Stimulated activated CD8-positive, alpha-beta memory T cell treated with anti-CD3 and anti-CD28 coated beads, Interleukin-7, amount 100 ng/mL, for 4 hours (primary cell): ENCODE results near the gene IMMP2L.
"Not testable (repeated sequence)": the region's sequence is repeated elsewhere in the genome, so short reads cannot be mapped to it uniquely, and the experiment has no call there.

ENCODE experiments used
- DNase-seq, 2 donors: peaks; one replicate each; pipeline ENCODE4 v3.0.0-alpha.2; 2020; ENCODE audit warnings: low read depth in 2 of 2

IMMP2L gene

GRCh38 chr7:111509288-111509687, 53.0 kb downstream of the IMMP2L start:
- no peak for DNase-seq

GRCh38 chr7:111508387-111508786, 53.9 kb downstream of the IMMP2L start:
- no peak for DNase-seq

- not testable (repeated sequence) for DNase-seq
Measured at GRCh38 chr7:111505422-111505821, 56.9 kb downstream of the IMMP2L start.

- not testable (repeated sequence) for DNase-seq
Measured at GRCh38 chr7:111501799-111502198, 60.5 kb downstream of the IMMP2L start.

GRCh38 chr7:111499027-111499426, 63.3 kb downstream of the IMMP2L start:
- DNase-seq = no peak

- DNase-seq = no peak
Measured at GRCh38 chr7:111498391-111499007, 63.8 kb downstream of the IMMP2L start.

GRCh38 chr7:111495173-111495810, 67.0 kb downstream of the IMMP2L start:
- DNase-seq = no peak

- DNase-seq = no peak
Measured at GRCh38 chr7:111492234-111492633, 70.1 kb downstream of the IMMP2L start.

- DNase-seq = no peak
Measured at GRCh38 chr7:111486472-111487142, 75.7 kb downstream of the IMMP2L start.

- no peak for DNase-seq
Measured at GRCh38 chr7:111485701-111486380, 76.5 kb downstream of the IMMP2L start.

GRCh38 chr7:111483078-111483477, 79.2 kb downstream of the IMMP2L start:
- DNase-seq = no peak

- DNase-seq = no peak
Measured at GRCh38 chr7:111477462-111478225, 84.6 kb downstream of the IMMP2L start.

GRCh38 chr7:111476586-111477293, 85.6 kb downstream of the IMMP2L start:
- no peak for DNase-seq

- no peak for DNase-seq
Measured at GRCh38 chr7:111475959-111476358, 86.3 kb downstream of the IMMP2L start.

- DNase-seq = no peak
Measured at GRCh38 chr7:111475419-111475748, 86.9 kb downstream of the IMMP2L start.

- no peak for DNase-seq
Measured at GRCh38 chr7:111474723-111475418, 87.4 kb downstream of the IMMP2L start.

- no peak for DNase-seq
Measured at GRCh38 chr7:111473449-111474198, 88.7 kb downstream of the IMMP2L start.

- no peak for DNase-seq
Measured at GRCh38 chr7:111470998-111471397, 91.3 kb downstream of the IMMP2L start.

GRCh38 chr7:111469894-111470293, 92.4 kb downstream of the IMMP2L start:
- not testable (repeated sequence) for DNase-seq

GRCh38 chr7:111465774-111466173, 96.5 kb downstream of the IMMP2L start:
- not testable (repeated sequence) for DNase-seq
